GM12878 (cell line): ENCODE measurements around the gene CYP1B1. TPM values are rescaled to one million over a fixed set of nuclear protein-coding genes. Genes with fewer than 3 reads are reported as not detected.
A peak's percentile ranks its signal among the peaks of the same experiment; 100 is the strongest.

Source experiments
- ATAC-seq: fragments of 200-7000 bp; cut with Tn5 transposase; 3 replicates; pipeline ENCODE4 v1.9.1; 2020; ENCODE audit warnings: mild to moderate bottlenecking, moderate library complexity
- BruUV-seq: library from RNA; stranded (reverse); fragments of 400-500 nt; replicated peaks from 2 replicates; lab custom pipeline; 2021; lab: Mats Ljungman, UMichigan
- CTCF ChIA-PET: fragments of 300-600 bp; sonication (Branson Sonifier 250); formaldehyde crosslinking; extraction: SDS; loops from one replicate; lab custom pipeline; 2021; ENCODE audit warnings: inconsistent platforms; lab: Yijun Ruan, JAX
- POLR2A ChIA-PET: fragments of 350-600 bp; formaldehyde crosslinking; extraction: SDS; loops from one replicate; lab custom pipeline; 2021; ENCODE audit warnings: inconsistent platforms; lab: Charles Lee
- RAD21 ChIA-PET: fragments of 300-600 bp; sonication (Branson Sonifier 250); formaldehyde crosslinking; loops from one replicate; lab custom pipeline; 2023; ENCODE audit warnings: antibody characterized with exemption; ENCODE audit not compliant: unreplicated experiment; lab: Charles Lee
- SMC1A ChIA-PET: fragments of 300-600 bp; sonication (Branson Sonifier 250); formaldehyde crosslinking; loops from one replicate; lab custom pipeline; 2023; ENCODE audit not compliant: unreplicated experiment, uncharacterized antibody; lab: Charles Lee
- DNase-seq: peaks from one replicate; pipeline ENCODE4 v3.0.0-alpha.2; 2011; ENCODE audit warnings: low read depth, low spot score
- FAIRE-seq: peaks from 3 replicates; lab custom pipeline; 2011; peaks lifted over from hg19 to GRCh38; lab: Jason Lieb, UNC
- H2AFZ ChIP-seq: 2 replicates; pipeline ENCODE4 v1.6.0; 2011; ENCODE audit warnings: low read depth, low read length, control low read depth; ENCODE audit not compliant: control insufficient read depth
- H3K27ac ChIP-seq: 2 replicates; pipeline ENCODE4 v1.5.1; 2011; ENCODE audit warnings: control low read depth; ENCODE audit not compliant: control insufficient read depth, insufficient read depth
- H3K27me3 ChIP-seq, 2 experiments: replicated peaks in 1 of 2; 2 replicates each; pipeline versions ENCODE4 v1.6.0 to v1.6.1; 2011; ENCODE audit warnings: low read length in 1 of 2; ENCODE audit not compliant: control insufficient read depth in 2 of 2, insufficient read depth in 2 of 2
- H3K36me3 ChIP-seq, 2 experiments: 2 replicates each; pipeline ENCODE4 v1.5.1; 2011; ENCODE audit warnings: low read length in 1 of 2; ENCODE audit not compliant: control insufficient read depth in 2 of 2, insufficient read depth in 2 of 2
- H3K4me1 ChIP-seq: 2 replicates; pipeline ENCODE4 v1.6.1; 2011; ENCODE audit warnings: mild to moderate bottlenecking, low read length, moderate library complexity, mixed read lengths; ENCODE audit not compliant: control insufficient read depth, insufficient read depth
- H3K4me2 ChIP-seq: 2 replicates; pipeline ENCODE4 v1.6.0; 2011; ENCODE audit warnings: control low read depth; ENCODE audit not compliant: control insufficient read depth, insufficient read depth
- H3K4me3 ChIP-seq: fragments of 200-600 bp; sonication (generic); 2 replicates; pipeline ENCODE4 v1.5.1; 2016
- H3K79me2 ChIP-seq: 2 replicates; pipeline ENCODE4 v1.6.0; 2011; ENCODE audit warnings: low read length; ENCODE audit not compliant: control insufficient read depth, insufficient read depth
- H3K9ac ChIP-seq: 2 replicates; pipeline ENCODE4 v1.8.0; 2011; ENCODE audit warnings: low read length, control low read depth, mixed read lengths; ENCODE audit not compliant: control insufficient read depth, insufficient read depth
- H3K9me3 ChIP-seq: replicated peaks from 3 replicates; pipeline ENCODE4 v1.5.1; 2011; ENCODE audit warnings: mild to moderate bottlenecking, low read length; ENCODE audit not compliant: control insufficient read depth, insufficient read depth
- H4K20me1 ChIP-seq: 2 replicates; pipeline ENCODE4 v1.6.0; 2011; ENCODE audit not compliant: control insufficient read depth, insufficient read depth
- ATF2 ChIP-seq: IDR thresholded peaks from 2 replicates; pipeline ENCODE4 v1.6.1; 2012; ENCODE audit warnings: low read length, inconsistent platforms
- ATF3 ChIP-seq: IDR thresholded peaks from 2 replicates; pipeline ENCODE4 v1.6.1; 2011; ENCODE audit warnings: low read depth, mild to moderate bottlenecking, low read length, moderate library complexity, borderline replicate concordance; ENCODE audit errors: extremely low read depth
- ATF7 ChIP-seq: fragments of 450-650 bp; IDR thresholded peaks from 2 replicates; pipeline ENCODE4 v1.6.1; 2016; ENCODE audit warnings: low read depth, mild to moderate bottlenecking
- BCL11A ChIP-seq: IDR thresholded peaks from 2 replicates; pipeline ENCODE4 v1.6.1; 2011; ENCODE audit warnings: low read depth, low read length
- BRCA1 ChIP-seq: IDR thresholded peaks from 2 replicates; pipeline ENCODE4 v1.6.1; 2011; ENCODE audit warnings: low read depth, low read length, improper control_type of control experiment
- DPF2 ChIP-seq: fragments of 450-650 bp; IDR thresholded peaks from 2 replicates; pipeline ENCODE4 v1.6.1; 2017; ENCODE audit warnings: mild to moderate bottlenecking
- ELK1 ChIP-seq: IDR thresholded peaks from 2 replicates; pipeline ENCODE4 v1.6.1; 2012; ENCODE audit warnings: low read depth, low read length, improper control_type of control experiment
- EP300 ChIP-seq, 2 experiments: fragments of 150-350 bp in 1 of 2; IDR thresholded peaks; 2 replicates each; pipeline ENCODE4 v1.6.1; 2011 to 2012; ENCODE audit warnings: low read depth in 2 of 2, low read length in 2 of 2, borderline replicate concordance in 1 of 2, improper control_type of control experiment in 1 of 2, inconsistent platforms in 1 of 2; ENCODE audit not compliant: control insufficient read depth in 1 of 2
- ESRRA ChIP-seq: IDR thresholded peaks from 2 replicates; pipeline ENCODE4 v1.6.1; 2012; ENCODE audit warnings: mild to moderate bottlenecking, low read length, improper control_type of control experiment
- FOS ChIP-seq: IDR thresholded peaks from 3 replicates; pipeline ENCODE4 v1.6.1; 2011; ENCODE audit warnings: borderline replicate concordance; ENCODE audit not compliant: insufficient read length; ENCODE audit errors: extremely low read depth
- JUND ChIP-seq: IDR thresholded peaks from 2 replicates; pipeline ENCODE4 v1.6.1; 2012; ENCODE audit warnings: low read depth, mild to moderate bottlenecking, low read length, improper control_type of control experiment, moderate library complexity
- NR2C2 ChIP-seq: IDR thresholded peaks from 2 replicates; pipeline ENCODE4 v1.6.1; 2011; ENCODE audit warnings: borderline replicate concordance, low read depth; ENCODE audit not compliant: control insufficient read depth, insufficient read length
- PAX5 ChIP-seq: IDR thresholded peaks from 2 replicates; pipeline ENCODE4 v1.6.1; 2011; ENCODE audit warnings: low read depth, low read length, borderline replicate concordance
- RELB ChIP-seq: fragments of 450-650 bp; IDR thresholded peaks from 2 replicates; pipeline ENCODE4 v1.6.1; 2017; ENCODE audit warnings: low read depth, mild to moderate bottlenecking, moderate library complexity
- RFX5 ChIP-seq: IDR thresholded peaks from 2 replicates; pipeline ENCODE4 v1.6.1; 2011; ENCODE audit warnings: low read depth, low read length, improper control_type of control experiment
- SIN3A ChIP-seq: IDR thresholded peaks from 2 replicates; pipeline ENCODE4 v1.6.1; 2012; ENCODE audit warnings: low read depth, low read length, improper control_type of control experiment
- SMAD5 ChIP-seq: IDR thresholded peaks from 2 replicates; pipeline ENCODE4 v1.6.1; 2016; ENCODE audit warnings: antibody characterized with exemption, low read depth
- SPI1 ChIP-seq: IDR thresholded peaks from 2 replicates; pipeline ENCODE4 v1.6.1; 2011; ENCODE audit warnings: low read depth, mild to moderate bottlenecking, low read length, moderate library complexity, borderline replicate concordance; ENCODE audit not compliant: insufficient read depth
- SREBF2 ChIP-seq: IDR thresholded peaks from 2 replicates; pipeline ENCODE4 v1.6.1; 2012; ENCODE audit warnings: mild to moderate bottlenecking, low read length
- SRF ChIP-seq, 2 experiments: IDR thresholded peaks; 2 replicates each; pipeline ENCODE4 v1.6.1; 2011; ENCODE audit warnings: low read depth in 2 of 2, low read length in 2 of 2, mild to moderate bottlenecking in 1 of 2, moderate library complexity in 1 of 2
- ZNF274 ChIP-seq: IDR thresholded peaks from one replicate; pipeline ENCODE4 v1.8.0; 2011; ENCODE audit not compliant: insufficient read length, insufficient read depth
- WGBS: methylation state at CpG from one replicate; pipeline ENCODE4 v1.1.6; 2016; ENCODE audit warnings: low lambda C conversion rate; ENCODE audit not compliant: insufficient replicate concordance, insufficient coverage; ENCODE audit errors: missing lambda C conversion rate; 5-methylcytosine and 5-hydroxymethylcytosine counted together
- in situ Hi-C: fragments of 300-500 bp; cut with MboI; formaldehyde crosslinking; loops from 9 replicates; pipeline ENCODE4 v1.14.3; 2018; ENCODE audit warnings: mixed read lengths
- intact Hi-C: fragments of 100-400 bp; cut with micrococcal nuclease; formaldehyde crosslinking; loops from one replicate; pipeline ENCODE4 v1.14.2; 2022; ENCODE audit not compliant: unreplicated experiment
- polyA plus RNA-seq, 11 experiments: library from polyadenylated mRNA; depleted of rRNA in 4 of 11; unstranded in 6 of 11; stranded (reverse) in 5 of 11; fragments of >200 nt; fragmentation: Nextera tagmentation in 4 of 11; fragmentation: Illumina TruSeq in 1 of 11; extraction: Ambion mirVana in 4 of 11; extraction: Trizol in 1 of 11; gene quantifications; 1 replicate in 1 of 11; 2 replicates in 10 of 11; pipeline versions ENCODE4 v1.2.1 to v1.2.3, GENCODE V29; 2011 to 2016; ENCODE audit warnings: inconsistent platforms in 2 of 11, missing spikeins in 2 of 11, low read depth in 1 of 11
- total RNA-seq, 4 experiments: library from RNA; depleted of rRNA in 3 of 4; stranded (reverse); fragments of >200 nt in 3 of 4; fragmentation: Illumina TruSeq in 1 of 4; extraction: Trizol in 1 of 4; gene quantifications; 2 replicates each; pipeline versions ENCODE4 v1.2.1 to v1.2.3, GENCODE V29; 2013 to 2021

The CYP1B1 gene
- total and polyA plus RNA-seq, 10 of the 15 experiments (the other 5 are each of a cell fraction or from before 2014, with no cell fraction given) = 0.35 to 29.7 (median 3.4) TPM

- TF ChIP-seq ZNF274 (no peak), BRCA1 (no peak), SRF (IDR thresholded peaks at IDR 0.05; ENCODE audit: low read depth in 2 of 2, low read length in 2 of 2) (no peak), SIN3A (no peak)
These were observed 46.4 kb upstream of the CYP1B1 start (continued) for GRCh38 chr2:38122344-38122743.

GRCh38 chr2:38121481-38121880 lies 45.5 kb upstream of the CYP1B1 start:
- ChIA-PET CTCF (interaction anchor here (0.6 to 3.1 kb wide), 7 partner anchors 12 to 962 kb away, joined by 3 to 11 read pairs (median 4); no protein-coding TSS in a partner anchor), POLR2A (interaction anchor here (0.7 kb wide), 1 partner anchor 11 kb away, joined by 3 read pairs; no protein-coding TSS in a partner anchor), RAD21 (interaction anchor here (1.3 kb wide), 1 partner anchor 153 kb away, joined by 5 read pairs; no protein-coding TSS in a partner anchor), SMC1A (interaction anchor here (0.6 to 0.7 kb wide), 2 partner anchors 153 to 452 kb away, joined by 4 to 5 read pairs; no protein-coding TSS in a partner anchor)
- peaks cover 4% of the 10 kb centered on the region; the same call in 2 of the 3 replicates for H3K9me3 ChIP-seq
- no peak overlapping the region for H3K4me3 ChIP-seq
- ATAC-seq (no peak), FAIRE-seq (peak; percentile 38), DNase-seq (no peak)
- no peak overlapping the region for H3K27ac ChIP-seq
- H3K36me3 ChIP-seq = no peaks in the 10 kb centered on the region
- no peaks in the 10 kb centered on the region for H3K27me3 ChIP-seq
- H3K4me2 ChIP-seq = no peak overlapping the region
- H3K4me1 ChIP-seq = 0 out of 2 replicates have a peak, but pooled peaks cover 3% of the 10 kb centered on the region
- WGBS = 18% methylated on average over 2 of the region's 2 CpGs
- no peaks in the 10 kb centered on the region for H3K79me2 ChIP-seq
- TF ChIP-seq NR2C2 = no peak
- no peak for TF ChIP-seq DPF2
- TF ChIP-seq FOS = no peak
- TF ChIP-seq RFX5 = no peak
- TF ChIP-seq ATF3 = no peak
- TF ChIP-seq JUND = no peak
- no peak for TF ChIP-seq PAX5
- no peak for TF ChIP-seq BCL11A
- no peak for TF ChIP-seq SREBF2
- no peak for TF ChIP-seq RELB
- TF ChIP-seq SPI1 = no peak
- no peak for TF ChIP-seq SMAD5
- no peak for TF ChIP-seq ATF7
- no peak for TF ChIP-seq ATF2
- TF ChIP-seq ESRRA = no peak
- TF ChIP-seq EP300 (IDR thresholded peaks at IDR 0.05; ENCODE audit: borderline replicate concordance in 1 of 2, control insufficient read depth in 1 of 2, low read depth in 2 of 2, low read length in 2 of 2) = no peak
- no peak for TF ChIP-seq ELK1
- no TSS peak for BruUV-seq
- intact Hi-C loops (no loop called here), in situ Hi-C loops (no loop called here)
- no peak overlapping the region for H2AFZ ChIP-seq
- no peak overlapping the region for H3K9ac ChIP-seq
- no peaks in the 10 kb centered on the region for H4K20me1 ChIP-seq
